Activated naive CD8-positive, alpha-beta T cell (primary cell): ENCODE data around the gene EPB41.
"Not testable (repeated sequence)": the region's sequence is repeated elsewhere in the genome, so short reads cannot be mapped to it uniquely, and the experiment has no call there.

ENCODE experiments used
- H3K27ac Mint-ChIP-seq: one replicate; pipeline ENCODE4 v1.8.0; 2021; ENCODE audit warnings: mixed read lengths
- H3K27me3 Mint-ChIP-seq: one replicate; pipeline ENCODE4 v1.8.0; 2021; ENCODE audit warnings: mixed read lengths
- H3K36me3 Mint-ChIP-seq: one replicate; pipeline ENCODE4 v1.8.0; 2021; ENCODE audit warnings: mixed read lengths
- H3K4me1 Mint-ChIP-seq: one replicate; pipeline ENCODE4 v1.8.0; 2021; ENCODE audit warnings: low read depth, mixed read lengths
- H3K4me3 Mint-ChIP-seq: one replicate; pipeline ENCODE4 v1.8.0; 2021; ENCODE audit warnings: mild to moderate bottlenecking, mixed read lengths
- H3K9me3 Mint-ChIP-seq: one replicate; pipeline ENCODE4 v1.8.0; 2021; ENCODE audit warnings: low read depth, mixed read lengths

EPB41 gene

GRCh38 chr1:29122682-29123052 lies 208.3 kb downstream of the EPB41 start:
- H3K4me3 Mint-ChIP-seq, result peak overlapping the region; percentile 69
- peaks cover 2% of the 10 kb centered on the region for H3K36me3 Mint-ChIP-seq
- H3K9me3 Mint-ChIP-seq, result no peaks in the 10 kb centered on the region
- H3K4me1 Mint-ChIP-seq, result peaks cover 2% of the 10 kb centered on the region
- H3K27me3 Mint-ChIP-seq, result peaks cover 7% of the 10 kb centered on the region
- no peak overlapping the region for H3K27ac Mint-ChIP-seq

DNA sequence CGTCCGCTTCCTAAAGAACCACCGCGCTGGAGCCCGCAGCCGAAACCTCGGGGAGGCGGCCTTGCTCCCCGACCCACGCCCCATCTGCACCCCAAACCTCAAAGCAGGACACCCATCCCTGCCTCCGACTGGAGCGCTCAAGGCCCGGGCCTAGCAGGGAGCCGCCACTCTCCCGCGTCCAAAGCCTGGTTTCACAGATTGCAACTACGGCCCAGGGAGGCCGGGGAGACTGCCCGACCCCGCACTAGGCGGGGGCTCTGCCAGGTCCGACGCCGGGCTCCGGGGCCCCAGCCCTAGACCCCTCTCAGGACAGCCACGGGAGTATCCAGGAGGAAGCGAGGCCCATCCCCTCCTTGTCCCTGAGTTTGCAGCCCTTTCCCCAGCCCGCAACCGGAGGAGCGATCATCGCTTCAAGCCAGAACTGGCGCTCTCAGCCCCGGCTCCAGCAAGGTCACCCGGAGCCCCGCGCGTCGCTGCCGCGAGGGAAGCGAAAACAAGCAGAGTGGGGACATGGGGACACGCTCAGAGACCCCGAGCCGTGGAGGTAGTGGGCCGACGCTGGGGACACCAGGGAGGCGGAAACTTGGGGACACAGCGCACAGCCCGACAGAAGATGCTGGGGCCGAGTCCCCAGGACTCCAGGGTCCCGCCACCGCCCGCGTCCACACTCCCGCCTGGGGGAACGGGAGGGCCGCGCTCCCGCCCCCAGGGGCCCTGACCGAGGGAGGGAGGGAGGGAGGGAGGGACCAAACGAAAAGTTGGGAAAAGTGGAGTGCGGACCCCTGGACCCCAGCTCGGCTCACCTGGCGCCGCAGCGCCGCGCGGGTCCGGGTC lies 208.9 kb downstream of the EPB41 start:
- Mint-ChIP-seq H3K27ac (no peak overlapping the region), H3K36me3 (peaks cover 2% of the 10 kb centered on the region), H3K9me3 (no peaks in the 10 kb centered on the region), H3K4me3 (peak overlapping the region; percentile 69), H3K4me1 (peaks cover 2% of the 10 kb centered on the region), H3K27me3 (peaks cover 7% of the 10 kb centered on the region)

DNA sequence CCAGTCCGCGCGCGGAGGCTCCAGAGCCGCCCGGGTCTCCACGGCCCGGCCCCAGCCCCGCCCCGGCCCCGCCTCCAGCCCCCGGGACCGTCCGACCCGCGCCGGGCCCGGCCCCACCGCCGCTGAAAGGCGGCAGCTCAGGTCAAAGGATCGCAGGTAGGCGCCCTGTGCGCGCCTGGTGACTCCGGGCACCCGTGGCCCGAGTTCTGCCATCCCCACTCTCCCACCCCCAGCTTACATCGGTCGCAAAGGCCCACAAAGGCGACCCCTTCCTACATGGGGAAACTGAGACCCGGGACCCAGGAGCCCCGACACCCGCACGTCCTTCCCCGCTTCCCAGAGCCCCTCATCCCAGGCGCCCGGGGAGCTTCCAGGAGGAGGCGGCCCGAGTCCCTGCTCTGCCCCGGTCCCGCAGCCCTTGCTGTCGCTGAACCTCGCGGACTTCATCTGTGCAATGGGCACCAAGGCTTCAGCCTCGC lies 209.6 kb downstream of the EPB41 start, which contains the start of gene TMEM200B:
Gene TMEM200B (minus strand): TSS at position 17 of the 479 bp plus-strand sequence. CDS start 2,075 bp downstream, outside the sequence.
- peaks cover 7% of the 10 kb centered on the region for H3K27me3 Mint-ChIP-seq
- H3K27ac Mint-ChIP-seq, result no peak within 1 kb of the TSS
- H3K4me3 Mint-ChIP-seq, result peak within 1 kb of the TSS; percentile 75
- H3K36me3 Mint-ChIP-seq, result peaks cover 2% of the 10 kb centered on the region
- H3K4me1 Mint-ChIP-seq, result peaks cover 2% of the 10 kb centered on the region
- H3K9me3 Mint-ChIP-seq, result no peaks in the 10 kb centered on the region

- peaks cover 2% of the 10 kb centered on the region for H3K4me1 Mint-ChIP-seq
- peak overlapping the region; percentile 75 for H3K4me3 Mint-ChIP-seq
- H3K9me3 Mint-ChIP-seq, result no peaks in the 10 kb centered on the region
- peaks cover 7% of the 10 kb centered on the region for H3K27me3 Mint-ChIP-seq
- no peak overlapping the region for H3K27ac Mint-ChIP-seq
- no peaks in the 10 kb centered on the region for H3K36me3 Mint-ChIP-seq
Observed at GRCh38 chr1:29124366-29125236, 210.2 kb downstream of the EPB41 start.

DNA sequence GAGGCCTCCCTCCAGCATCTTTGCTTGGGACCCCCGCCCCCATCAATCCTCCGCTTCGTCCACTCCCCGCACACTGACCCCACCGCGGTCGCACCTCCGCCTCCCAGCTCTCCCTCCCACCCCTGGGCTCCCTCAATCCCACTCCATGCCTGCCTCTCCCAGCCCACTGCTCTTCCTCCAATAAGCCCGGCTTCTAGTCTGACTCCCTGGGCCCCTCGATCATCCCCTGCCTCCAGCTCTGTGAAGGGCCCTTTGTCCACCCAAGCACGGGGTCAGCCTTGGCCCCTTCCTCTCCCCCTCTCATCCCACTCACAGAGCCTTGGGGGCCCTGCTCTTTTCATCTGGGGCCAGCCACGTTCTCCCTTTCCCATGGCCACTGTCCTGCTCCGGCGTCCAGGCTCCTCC lies 210.9 kb downstream of the EPB41 start:
- no peaks in the 10 kb centered on the region for H3K9me3 Mint-ChIP-seq
- H3K27me3 Mint-ChIP-seq, result peaks cover 7% of the 10 kb centered on the region
- no peaks in the 10 kb centered on the region for H3K36me3 Mint-ChIP-seq
- H3K4me1 Mint-ChIP-seq, result peaks cover 2% of the 10 kb centered on the region
- H3K4me3 Mint-ChIP-seq, result peak overlapping the region; percentile 84
- H3K27ac Mint-ChIP-seq, result peak overlapping the region; percentile 58

- peaks cover 2% of the 10 kb centered on the region for H3K4me1 Mint-ChIP-seq
- no peaks in the 10 kb centered on the region for H3K36me3 Mint-ChIP-seq
- peaks cover 7% of the 10 kb centered on the region for H3K27me3 Mint-ChIP-seq
- H3K27ac Mint-ChIP-seq, result no peak overlapping the region
- no peaks in the 10 kb centered on the region for H3K9me3 Mint-ChIP-seq
- H3K4me3 Mint-ChIP-seq, result peak overlapping the region; percentile 84
Observed at GRCh38 chr1:29125788-29126187, 211.4 kb downstream of the EPB41 start.

DNA sequence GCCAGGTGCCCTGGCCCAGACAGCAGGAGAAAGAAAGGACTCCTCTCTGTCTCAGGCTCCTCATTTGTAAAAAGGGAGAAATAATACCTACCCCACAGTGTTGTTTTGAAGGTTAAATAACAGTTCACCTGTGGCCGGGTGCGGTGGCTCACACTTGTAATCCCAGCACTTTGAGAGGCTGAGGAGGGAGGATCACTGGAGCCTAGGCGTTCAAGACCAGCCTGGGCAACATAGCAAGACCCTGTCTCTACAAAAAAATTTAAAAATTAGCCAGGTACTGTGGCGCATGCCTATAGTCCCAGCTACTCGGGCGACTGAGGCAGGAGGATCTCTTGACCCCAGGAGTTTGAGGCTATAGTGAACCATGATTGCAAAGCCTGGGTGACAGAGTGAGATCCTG lies 211.8 kb downstream of the EPB41 start:
- Mint-ChIP-seq H3K27ac (no peak overlapping the region), H3K9me3 (no peaks in the 10 kb centered on the region), H3K27me3 (peaks cover 7% of the 10 kb centered on the region), H3K4me3 (peak overlapping the region; percentile 84), H3K4me1 (peaks cover 2% of the 10 kb centered on the region), H3K36me3 (no peaks in the 10 kb centered on the region)

- no peak overlapping the region for H3K4me3 Mint-ChIP-seq
- H3K27ac Mint-ChIP-seq, result no peak overlapping the region
- H3K27me3 Mint-ChIP-seq, result peaks cover 8% of the 10 kb centered on the region
- peaks cover 4% of the 10 kb centered on the region for H3K4me1 Mint-ChIP-seq
- H3K36me3 Mint-ChIP-seq, result no peaks in the 10 kb centered on the region
- H3K9me3 Mint-ChIP-seq, result no peaks in the 10 kb centered on the region
Observed at GRCh38 chr1:29128739-29129138, 214.4 kb downstream of the EPB41 start.

DNA sequence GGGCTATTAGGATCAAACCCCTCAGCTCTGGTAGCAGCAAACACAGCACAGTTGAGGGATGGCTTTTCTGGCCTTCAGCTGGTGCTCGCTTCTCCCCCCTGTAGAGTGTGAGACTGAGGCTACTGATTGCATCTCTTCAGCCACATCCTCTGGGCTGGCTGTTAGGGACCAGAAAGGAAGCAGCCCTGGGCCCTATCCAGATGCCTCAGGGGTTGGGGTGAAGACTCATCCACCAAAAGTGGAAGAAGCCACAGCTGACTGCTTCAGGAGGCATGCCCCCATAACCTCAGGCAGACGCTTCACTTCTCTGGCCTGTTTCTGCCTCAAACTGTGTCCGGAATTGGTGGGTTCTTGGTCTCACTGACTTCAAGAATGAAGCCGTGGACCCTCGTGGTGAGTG lies 215.5 kb downstream of the EPB41 start:
- H3K4me3 Mint-ChIP-seq, result no peak overlapping the region
- H3K4me1 Mint-ChIP-seq, result peaks cover 7% of the 10 kb centered on the region
- no peaks in the 10 kb centered on the region for H3K9me3 Mint-ChIP-seq
- no peak overlapping the region for H3K27ac Mint-ChIP-seq
- no peaks in the 10 kb centered on the region for H3K36me3 Mint-ChIP-seq
- H3K27me3 Mint-ChIP-seq, result peaks cover 8% of the 10 kb centered on the region

DNA sequence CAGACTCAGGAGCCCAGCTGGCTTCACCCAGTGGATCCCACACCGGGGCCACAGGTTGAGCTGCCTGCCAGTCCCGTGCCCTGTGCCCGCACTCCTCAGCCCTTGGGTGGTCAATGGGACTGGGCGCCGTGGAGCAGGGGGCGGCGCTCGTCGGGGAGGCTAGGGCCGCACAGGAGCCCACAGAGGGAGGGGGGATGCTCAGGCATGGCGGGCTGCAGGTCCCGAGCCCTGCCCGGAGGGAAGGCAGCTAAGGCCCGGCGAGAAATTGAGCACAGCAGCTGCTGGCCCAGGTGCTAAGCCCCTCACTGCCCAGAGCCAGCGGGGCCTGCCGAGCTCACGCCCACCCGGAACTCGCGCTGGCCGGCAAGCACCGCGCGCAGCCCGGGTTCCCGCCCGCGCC lies 216.7 kb downstream of the EPB41 start:
- not testable (repeated sequence) for H3K27me3 Mint-ChIP-seq, H3K27ac Mint-ChIP-seq, H3K4me3 Mint-ChIP-seq, H3K36me3 Mint-ChIP-seq, H3K4me1 Mint-ChIP-seq, H3K9me3 Mint-ChIP-seq

GRCh38 chr1:29133861-29134694 lies 219.7 kb downstream of the EPB41 start:
- Mint-ChIP-seq H3K27ac (no peak overlapping the region), H3K27me3 (peaks cover 1% of the 10 kb centered on the region), H3K36me3 (no peaks in the 10 kb centered on the region), H3K4me1 (peaks cover 4% of the 10 kb centered on the region), H3K4me3 (no peak overlapping the region), H3K9me3 (no peaks in the 10 kb centered on the region)

DNA sequence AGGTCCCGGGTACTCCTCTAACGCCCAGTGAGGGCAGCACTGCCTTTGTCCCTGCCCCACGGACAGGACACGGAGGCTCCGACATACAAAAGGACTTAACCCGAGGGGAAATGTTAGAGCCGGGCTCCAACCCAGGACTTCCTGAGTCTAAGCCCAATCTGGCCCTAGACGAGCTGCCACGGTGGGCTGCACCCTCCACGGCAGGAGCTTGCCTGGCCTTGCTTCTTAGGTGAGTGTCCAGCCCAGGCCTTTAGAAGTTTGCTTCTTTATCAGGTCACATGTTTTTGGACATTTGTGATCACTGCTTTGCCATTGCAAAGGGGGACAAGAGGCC lies 220.3 kb downstream of the EPB41 start:
- Mint-ChIP-seq H3K4me1 (peaks cover 4% of the 10 kb centered on the region), H3K27me3 (peaks cover 1% of the 10 kb centered on the region), H3K4me3 (no peak overlapping the region), H3K36me3 (no peaks in the 10 kb centered on the region), H3K27ac (no peak overlapping the region), H3K9me3 (no peaks in the 10 kb centered on the region)

GRCh38 chr1:29136391-29136915 lies 222.1 kb downstream of the EPB41 start:
- Mint-ChIP-seq H3K36me3 (no peaks in the 10 kb centered on the region), H3K4me1 (peaks cover 4% of the 10 kb centered on the region), H3K27me3 (peaks cover 1% of the 10 kb centered on the region), H3K9me3 (no peaks in the 10 kb centered on the region), H3K4me3 (no peak overlapping the region), H3K27ac (no peak overlapping the region)

DNA sequence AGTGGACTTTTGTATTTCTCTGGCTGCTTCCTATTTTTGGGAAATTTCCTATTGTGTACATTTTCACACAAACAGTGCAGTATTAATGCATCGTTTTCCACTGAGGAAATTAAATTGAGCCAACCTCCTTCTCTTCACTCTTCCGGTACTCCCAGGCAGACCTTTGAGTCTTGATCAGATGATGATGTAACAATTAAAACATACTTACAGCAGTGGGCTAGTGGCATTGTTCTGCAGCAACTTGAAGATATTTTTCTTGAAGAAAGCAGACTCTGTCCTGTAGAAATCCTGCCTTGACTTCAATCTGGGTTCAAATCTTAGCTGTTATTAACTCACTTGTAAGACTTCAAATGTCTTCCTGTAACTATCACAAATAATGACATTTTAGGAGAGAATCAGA lies 228.3 kb downstream of the EPB41 start:
- H3K36me3 Mint-ChIP-seq, result peaks cover 16% of the 10 kb centered on the region
- H3K27ac Mint-ChIP-seq, result no peak overlapping the region
- no peaks in the 10 kb centered on the region for H3K27me3 Mint-ChIP-seq
- H3K4me1 Mint-ChIP-seq, result no peaks in the 10 kb centered on the region
- peaks cover 4% of the 10 kb centered on the region for H3K9me3 Mint-ChIP-seq
- no peak overlapping the region for H3K4me3 Mint-ChIP-seq
